Cerebellar nuclear complex (tissue), 1 donor: ENCODE data around the gene NPPC.
"Not testable (repeated sequence)": the region's sequence is repeated elsewhere in the genome, so short reads cannot be mapped to it uniquely, and the experiment has no call there.

ENCODE experiments used
- DNase-seq, 2 experiments: peaks; one replicate each; lab custom pipeline; 2025; lab: John Stamatoyannopoulos, UW

Gene NPPC, protein sequence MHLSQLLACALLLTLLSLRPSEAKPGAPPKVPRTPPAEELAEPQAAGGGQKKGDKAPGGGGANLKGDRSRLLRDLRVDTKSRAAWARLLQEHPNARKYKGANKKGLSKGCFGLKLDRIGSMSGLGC

DNA sequence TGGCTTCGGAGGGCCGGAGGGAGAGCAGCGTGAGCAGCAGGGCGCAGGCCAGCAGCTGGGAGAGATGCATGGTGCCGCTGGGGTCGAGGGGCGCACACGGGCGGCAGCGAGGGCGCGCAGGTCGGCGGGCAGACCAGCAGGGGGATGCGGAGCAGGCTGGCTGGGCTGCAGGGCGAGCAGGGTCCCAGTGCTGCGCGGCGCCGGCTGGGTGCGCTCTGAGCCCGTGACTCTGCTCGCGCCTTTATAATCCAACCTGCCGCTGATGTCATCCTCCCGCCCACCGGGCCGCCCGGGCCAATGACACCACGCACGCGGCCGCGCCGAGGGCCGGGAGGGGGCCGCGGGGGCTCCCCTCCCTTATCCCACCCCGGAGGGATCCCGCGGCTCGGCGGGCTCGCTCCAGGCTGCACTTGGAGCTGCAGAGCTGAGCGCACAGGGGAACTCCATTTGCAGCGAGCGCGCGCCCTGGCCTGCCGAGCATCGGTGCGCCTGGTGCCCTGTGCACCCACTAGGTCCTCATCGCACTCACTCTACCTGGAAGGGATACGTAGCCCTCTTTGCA, at the start of gene NPPC:
Gene NPPC (minus strand): TSS at position 217 of the 562 bp plus-strand sequence. CDS start 147 bp downstream, at position 70.
- DNase-seq = no peak

DNA sequence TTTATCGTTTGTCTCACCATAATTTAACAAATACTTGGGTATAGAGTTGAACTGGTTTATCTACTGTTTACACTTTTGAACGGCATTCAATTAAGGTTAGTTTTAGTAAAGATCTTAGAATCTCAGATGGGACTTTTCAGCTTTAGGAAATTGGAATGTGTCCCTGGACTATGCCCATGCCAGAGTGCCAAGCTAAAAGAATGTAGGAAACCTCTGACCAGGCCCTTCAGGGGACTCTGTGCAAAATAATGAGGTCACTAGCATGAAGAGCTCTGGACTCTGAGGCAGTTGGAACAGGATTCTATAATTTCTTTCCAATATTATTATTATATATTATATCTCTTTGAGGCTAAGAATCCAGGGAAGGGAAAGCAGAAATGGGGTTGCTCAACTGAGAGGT, 48.8 kb upstream of the NPPC start:
- no peak for DNase-seq

DNA sequence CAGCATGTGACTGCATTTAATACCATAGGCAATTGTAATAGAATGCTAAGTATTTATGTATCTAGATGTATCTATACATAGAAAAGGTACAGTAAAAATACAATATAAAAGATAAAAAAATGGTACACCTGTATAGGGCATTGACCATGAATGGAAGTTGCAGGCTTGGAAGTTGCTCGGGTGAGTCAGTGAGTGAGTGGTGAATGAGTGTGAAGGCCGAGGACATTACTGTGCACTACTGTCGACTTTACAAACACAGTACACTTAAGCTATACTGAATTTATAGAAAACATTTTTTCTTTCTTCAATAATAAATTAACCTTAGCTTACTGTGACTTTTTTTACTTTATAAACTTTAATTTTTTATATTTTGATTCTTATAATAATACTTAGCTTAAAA, 44.3 kb upstream of the NPPC start:
- no peak for DNase-seq

DNA sequence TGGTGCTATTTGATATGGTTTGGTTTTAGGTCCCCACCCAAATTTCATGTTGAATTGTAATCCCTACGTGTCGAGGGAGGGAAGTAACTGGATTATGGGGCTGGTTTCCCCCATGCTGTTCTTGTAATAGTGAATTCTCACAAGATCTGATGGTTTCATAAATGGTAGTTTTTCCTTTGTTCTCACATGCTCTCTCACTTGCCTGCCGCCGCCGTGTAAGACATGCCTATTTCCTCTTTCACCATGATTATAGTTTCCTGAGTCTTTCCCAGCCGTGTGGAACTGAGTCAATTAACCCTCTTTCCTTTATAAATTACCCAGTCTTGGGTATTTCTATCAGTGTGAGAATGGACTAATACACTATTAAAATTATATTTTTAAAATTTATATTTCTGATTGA, 42.6 kb upstream of the NPPC start:
- no peak for DNase-seq

DNA sequence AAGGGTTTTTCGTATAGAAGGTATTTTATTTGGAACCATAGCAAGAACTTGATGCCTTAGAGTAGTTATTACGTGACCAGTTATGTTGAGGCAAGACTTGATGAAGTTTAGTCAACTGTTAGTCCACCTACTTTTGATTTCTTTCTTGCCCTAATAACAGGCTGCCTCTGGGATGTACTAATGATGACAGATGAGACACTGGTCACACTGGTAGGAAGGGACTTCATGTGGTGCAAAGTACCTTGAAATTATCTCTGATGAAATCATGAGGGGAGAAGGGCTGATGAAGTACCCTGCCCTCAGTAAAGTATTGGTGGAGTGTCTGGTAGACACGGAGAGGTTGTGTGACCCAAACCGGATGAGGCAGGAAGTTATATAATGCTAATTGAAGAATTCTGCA, 40.7 kb upstream of the NPPC start:
- no peak for DNase-seq

DNA sequence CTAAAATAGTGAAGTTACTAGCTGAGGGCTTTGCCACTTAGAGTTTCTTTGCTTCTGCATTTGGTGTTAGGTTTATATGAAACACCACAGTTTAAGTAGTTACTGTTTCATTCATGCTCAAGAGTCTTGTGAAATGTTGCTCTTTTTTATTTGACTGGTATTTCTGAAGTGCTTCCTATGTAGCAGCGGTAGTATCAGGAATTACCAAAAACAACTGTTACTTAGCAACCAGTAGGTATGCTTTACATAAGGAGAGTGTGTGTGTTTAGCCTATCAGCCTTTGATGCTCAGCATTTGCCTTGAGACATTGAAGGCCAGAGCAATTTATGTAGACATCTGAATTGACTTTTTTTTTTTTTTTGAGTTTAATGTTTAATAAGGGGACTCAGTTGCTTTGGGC, 38.9 kb upstream of the NPPC start:
- no peak for DNase-seq

DNA sequence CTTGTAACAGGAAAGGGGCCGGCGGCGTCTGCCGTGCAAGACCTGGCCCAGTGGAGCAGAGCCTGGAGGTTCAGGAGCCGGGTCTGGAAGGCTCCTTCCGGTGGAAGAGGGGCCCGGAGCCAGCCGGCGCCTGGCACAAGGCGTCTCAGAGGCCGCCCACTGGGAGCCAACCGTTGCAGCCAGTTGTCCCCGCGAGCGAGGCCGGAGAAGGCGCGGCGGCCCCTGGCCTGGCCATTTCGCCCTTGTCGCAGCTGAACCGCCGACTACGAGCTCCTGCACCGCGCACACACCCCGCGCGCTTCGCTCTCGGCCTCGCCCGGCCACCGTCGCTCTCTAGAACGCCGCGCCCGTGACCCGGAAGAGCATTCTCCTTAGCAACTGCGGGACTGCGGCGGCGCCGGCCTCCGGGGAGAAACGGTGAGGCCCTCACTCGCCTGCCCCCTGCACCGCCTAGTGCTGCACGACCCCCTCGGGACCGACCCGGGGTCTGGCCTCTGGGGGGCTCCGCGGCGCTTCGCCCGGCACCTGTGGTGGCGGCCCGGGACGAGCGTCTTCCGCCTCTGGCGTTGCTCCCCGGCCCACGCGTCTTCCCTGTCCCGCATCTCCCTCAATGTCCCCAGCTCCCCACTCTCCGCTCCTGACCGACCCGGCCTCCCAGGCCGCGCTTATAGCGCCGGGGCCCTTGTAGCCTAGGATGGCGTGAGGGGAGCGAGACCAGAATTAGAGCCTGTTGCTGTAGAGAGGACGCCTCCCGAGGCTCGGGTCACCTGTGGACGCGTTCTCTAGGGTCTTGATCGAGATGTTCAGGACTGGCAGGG, 35.4 kb upstream of the NPPC start, which contains the start of gene DIS3L2:
Gene DIS3L2 (plus strand): TSS at position 365 of the 818 bp plus-strand sequence. CDS start 53,215 bp downstream, outside the sequence.
- peak in 1 of 2 experiments; percentile 27 for DNase-seq

DNA sequence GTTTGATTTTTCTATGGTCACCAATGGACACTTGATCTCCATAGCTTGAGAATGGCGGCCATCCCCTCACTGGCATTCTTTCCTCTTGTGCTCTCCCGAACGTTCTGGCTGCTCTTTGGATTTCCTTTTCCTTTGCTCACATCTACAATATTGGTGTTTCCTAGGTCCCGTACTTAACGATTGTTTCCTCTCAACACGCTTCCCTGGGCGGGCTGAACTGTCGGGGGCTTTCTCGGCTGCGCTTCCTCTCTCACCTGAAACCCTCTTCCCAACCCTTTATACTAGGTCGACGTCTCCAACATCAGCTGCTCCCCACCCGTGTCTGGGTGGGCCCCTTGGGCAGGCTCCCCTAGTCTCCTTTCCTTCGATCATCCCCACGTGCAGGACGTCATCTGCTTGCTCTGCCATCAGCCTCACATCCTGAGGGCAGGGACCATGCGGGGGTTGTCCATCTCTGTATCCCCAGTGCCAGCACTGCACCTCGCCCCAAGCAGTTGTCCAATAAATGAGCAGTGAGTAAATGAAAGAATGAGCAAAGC, 34.7 kb upstream of the NPPC start:
- no peak for DNase-seq

DNA sequence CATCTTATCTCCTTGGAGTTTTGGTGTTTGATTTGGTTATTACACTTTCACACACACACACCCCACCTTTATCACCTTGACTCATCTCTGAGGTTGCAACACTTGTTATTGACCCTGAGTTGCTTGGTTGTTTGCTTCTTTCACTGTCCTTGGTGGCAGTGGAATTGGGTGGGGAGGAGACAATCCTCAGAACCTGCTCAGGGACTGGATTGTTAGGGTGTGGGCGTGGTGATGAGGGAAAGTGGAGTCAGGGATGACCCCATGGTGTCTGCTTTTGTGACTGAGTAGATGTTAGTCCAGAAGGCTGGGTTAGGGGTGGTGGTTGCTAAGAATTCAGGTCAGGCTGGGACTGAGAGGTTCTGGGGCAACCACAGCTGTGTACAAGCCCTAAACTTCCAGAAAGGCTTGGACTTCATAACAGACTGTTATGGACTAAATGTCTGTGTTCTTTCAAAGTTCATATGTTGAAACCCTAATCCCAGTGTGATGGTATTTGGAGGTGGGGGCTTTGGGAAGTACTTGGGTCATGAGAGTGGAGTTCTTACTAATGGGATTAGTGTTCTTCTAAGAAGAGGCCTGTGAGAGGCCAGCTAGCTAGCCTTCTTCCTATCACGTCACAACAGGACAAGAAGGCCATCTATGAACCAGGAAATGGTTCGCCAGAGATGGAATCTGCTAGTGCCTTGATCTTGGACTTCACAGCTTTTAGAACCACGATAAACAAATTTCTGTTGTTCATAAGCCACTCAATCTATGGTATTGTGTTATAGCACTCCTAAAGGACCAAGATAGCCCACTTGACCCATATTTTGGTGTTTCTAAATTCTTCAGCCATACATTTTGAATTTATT, 31.9 kb upstream of the NPPC start:
- DNase-seq = no peak

DNA sequence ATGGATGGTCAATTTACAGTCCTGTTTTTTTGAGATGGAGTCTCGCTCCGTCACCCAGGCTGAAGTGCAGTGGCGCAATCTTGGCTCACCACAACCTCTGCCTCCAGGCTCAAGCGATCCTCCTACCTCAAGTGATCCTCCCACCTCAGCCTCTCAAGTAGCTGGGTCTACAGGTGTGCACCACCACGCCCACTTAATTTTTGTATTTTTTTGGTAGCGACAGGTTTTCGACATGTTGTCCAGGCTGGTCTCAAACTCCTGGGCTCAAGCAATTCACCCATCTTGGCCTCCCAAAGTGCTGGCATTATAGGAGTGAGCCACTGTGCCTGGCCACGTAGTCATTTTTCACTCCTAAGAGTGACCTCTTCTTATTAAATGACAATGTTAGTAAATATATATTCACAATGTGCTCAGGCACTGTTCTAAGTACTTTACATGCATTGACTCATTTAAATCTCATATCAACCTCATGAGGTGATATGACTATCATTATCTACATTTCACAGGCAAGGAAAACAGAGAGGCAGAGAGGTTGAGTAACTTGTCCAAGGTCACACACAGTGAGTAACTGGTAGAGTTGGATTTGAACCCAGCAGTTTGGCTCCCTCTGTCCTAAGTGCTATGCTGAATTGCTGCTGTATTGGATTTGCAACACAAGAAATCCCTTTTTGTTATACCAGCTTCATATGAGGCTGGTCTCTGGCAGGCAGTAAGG, 29.7 kb upstream of the NPPC start:
- no peak for DNase-seq

DNA sequence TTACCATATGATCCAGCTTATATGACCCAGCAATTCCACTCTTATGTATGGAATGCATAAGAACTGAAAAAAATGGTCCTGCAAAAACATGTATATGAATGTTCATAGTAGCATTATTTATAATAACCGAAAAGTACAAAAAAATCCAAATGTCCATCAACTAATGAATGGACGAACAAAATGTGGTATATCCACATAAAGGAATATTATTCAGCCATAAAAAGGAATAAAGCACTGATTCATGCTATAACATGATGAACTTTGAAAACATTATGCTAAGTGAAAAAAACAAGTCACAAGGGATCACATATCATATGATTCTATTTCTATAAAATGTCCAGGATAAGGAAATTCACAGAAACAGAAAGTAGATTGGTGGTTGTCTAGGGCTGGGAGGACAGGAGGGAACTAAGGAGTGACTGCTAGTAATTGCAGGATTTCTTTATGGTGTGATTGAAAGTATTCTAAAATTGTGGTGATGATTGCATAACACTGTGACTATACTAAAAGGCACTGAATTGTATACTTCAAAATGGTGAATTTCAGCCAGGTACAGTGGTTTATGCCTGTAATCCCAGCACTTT, 25.3 kb upstream of the NPPC start:
- no peak for DNase-seq

DNA sequence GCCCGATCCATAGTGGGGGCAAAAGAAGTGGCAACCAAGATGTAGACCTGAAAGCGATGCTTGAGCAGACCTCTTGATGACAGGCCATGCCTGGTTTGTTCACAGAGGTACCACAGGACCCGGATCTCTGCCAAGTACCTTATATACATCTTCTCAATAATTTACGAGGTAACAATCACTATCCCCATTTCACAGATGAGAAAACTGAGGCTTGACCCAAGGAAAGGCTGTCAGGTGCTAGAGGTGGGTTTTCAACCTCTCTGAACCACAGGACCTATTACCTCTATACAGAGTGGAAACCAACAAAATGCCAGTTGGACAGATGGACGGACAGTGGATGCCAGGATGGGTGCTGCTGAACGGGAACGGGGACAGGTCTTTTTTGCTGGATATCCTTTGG, 21.5 kb upstream of the NPPC start:
- DNase-seq = no peak

DNA sequence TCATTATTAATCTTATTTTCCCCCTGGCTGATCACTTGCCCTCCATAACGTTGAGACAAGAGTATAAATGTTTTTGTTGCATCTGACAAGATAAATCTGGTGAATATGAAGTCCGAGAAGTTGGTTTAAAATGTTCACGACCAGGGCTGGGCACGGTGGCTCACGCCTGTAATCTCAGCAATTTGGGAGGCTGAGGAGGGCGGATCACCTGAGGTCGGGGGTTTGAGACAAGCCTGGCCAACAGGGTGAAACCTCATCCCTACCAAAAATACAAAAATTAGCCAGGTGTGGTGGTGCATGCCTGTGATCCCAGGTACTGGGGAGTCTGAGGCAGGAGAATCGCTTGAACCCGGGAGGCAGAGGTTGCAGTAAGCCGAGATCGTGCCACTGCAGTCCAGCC, 20.9 kb upstream of the NPPC start:
- DNase-seq = not testable (repeated sequence)

DNA sequence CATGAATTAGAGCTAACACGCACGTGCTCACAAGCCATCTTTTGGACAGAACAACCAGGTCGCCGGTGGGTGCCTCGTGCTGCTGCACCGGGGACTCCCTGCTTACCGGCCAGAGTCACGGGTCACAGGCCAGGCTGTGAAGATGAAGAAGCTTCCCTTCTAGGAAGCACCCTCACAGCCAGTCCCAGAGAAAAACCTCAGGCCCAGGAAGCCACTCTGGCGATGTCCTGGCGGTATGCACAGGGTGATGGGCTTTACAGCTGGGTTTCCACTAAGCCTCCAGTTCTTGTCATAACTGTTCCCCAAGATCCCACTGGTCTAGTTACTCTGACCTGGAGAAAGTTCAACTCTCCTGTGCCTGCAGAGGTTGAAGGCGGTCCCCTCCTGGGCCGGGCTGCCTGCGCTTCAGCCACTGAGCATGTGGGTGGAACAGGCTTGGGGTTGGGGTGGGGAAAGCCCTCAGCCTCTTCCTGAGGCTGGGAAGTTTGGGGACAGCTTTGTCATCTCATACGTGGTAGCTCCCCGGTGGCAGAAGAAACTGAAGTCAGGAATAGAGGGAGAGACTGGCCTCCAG, 20.1 kb upstream of the NPPC start:
- DNase-seq = no peak

DNA sequence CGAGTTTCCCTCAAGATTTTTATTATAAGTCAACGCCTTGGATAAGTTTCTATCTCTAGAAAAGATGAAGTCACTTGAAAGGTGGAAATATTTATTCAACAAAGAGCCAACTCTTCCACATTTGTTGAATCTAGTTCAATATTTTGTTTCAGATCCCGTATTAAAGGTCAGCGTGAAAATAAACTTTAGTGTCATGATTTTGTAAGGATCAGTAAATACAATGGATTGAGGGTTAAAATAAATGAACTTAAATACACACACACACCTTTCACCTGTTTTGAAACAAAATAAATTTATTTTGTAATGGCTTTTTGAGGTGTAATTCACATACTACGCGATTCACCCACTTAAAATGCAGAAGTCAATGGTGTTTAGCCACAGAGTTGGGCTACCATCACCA, 16.0 kb upstream of the NPPC start:
- no peak for DNase-seq

DNA sequence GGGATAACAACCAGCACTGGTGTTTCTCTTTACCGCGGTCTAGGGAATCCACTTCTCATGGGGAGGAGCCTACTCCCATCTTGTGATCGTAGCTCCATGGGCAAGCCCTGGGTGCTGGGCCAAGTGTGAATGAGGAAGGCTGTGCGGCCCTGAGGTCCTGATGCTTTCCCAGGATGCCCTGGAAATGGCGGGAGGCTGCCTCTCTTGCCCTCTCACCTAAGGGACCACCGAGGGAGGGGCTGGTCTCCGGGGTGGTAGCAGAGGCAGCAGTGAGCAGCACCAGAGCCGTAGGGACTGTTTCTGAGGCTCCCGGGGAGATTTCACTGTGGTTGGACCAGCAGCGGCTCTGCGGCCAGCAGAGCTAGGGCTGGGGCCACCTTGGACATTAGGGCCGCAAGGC, 15.5 kb upstream of the NPPC start:
- no peak for DNase-seq

DNA sequence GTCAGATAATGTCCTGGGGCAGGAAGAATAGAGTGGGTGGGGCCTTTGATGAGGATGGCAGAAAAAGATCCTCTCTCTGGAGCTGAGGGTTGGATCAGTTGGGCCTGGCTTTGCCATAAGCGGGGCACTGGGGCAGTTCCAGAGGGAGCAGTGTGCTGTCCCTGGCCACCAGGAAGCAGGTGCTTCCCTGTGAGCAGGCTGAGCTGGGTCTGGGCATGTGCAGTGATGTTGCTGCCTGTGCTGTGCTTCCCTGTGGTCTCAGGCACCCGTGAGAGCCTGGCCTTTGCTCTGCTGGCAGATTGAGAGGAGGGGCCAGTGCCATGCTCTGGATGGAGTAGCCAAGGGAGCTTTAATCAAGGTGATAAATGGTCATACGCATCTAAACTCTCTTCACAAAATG, 14.6 kb upstream of the NPPC start:
- DNase-seq = no peak

DNA sequence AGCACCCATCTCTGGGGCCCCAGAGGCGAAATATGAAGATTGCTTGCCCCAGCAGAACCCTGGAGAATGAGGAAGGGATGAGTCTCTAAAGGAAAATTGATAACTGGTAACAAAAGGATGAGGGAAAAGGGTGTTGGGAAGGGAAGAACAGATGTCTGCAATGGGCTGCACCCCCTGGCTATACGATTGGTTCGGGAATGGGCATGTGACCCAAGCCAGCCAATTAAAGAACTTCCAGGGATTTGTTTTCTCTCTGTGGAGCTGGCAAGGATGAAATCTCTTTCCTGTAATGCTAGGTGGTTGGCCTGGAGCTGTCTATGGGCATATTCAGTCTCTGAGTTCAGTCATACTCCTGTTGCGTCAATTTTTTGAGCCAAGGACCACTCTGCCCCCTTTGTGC, 12.8 kb upstream of the NPPC start:
- no peak for DNase-seq

DNA sequence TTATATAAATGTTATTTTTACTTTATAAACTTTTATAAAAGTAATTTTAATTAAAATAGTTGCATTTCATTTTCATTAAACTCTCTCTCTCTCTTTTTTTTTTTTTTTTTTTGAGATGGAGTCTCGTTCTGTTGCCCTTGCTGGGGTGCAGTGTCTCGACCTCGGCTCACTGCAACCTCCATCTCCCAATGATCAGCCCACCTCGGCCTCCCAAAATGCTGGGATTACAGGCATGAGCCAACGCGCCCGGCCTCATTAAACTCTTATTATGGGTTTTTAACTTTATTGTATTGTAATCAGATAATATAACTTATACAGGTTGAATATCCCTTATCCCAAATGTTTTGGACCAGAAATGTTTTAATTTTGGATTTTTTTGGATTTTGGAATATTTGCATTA, 10.9 kb upstream of the NPPC start:
- DNase-seq = no peak

DNA sequence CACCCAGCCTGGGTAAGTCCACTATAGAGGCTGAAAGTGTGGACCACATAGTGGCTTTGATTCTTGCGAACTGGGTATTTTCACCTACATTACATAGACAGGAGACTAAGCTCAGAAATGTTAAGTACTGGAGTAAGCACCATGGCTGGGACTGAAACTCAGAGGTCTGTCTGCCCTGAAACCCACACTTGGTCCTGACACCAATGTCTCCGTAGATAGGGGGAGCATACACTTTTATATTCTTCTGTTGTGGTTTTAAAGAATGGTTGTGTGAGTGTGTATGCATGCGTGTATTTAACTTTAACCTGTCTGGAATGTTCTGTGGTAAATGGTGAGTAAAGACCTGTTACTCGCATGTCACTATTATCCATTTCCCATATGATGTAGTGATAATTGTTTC, 10.3 kb upstream of the NPPC start:
- DNase-seq = no peak

DNA sequence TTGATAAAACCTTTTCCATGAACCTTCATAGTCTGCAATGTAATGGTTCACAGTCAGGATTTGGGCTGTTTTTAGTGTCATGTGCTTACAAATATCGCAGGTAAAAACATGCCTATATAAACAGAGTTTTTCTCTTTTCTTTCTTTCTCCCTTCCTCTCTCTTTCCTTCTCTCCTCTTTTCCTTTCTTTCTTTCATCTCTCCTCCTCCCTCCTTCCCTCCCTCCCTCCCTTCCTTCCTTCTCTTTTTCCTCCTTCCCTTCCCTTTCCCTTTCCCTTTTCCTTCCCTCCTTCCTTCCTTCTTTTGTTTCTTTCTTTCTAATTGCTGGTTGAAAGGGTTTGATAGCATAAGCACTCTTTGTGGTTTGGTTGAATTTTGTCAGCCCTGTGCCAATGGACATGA, 9.6 kb upstream of the NPPC start:
- DNase-seq = no peak
